PFSK-1 (cell line): ENCODE data around the gene CAD.

Experiments
- FOXP2 ChIP-seq: optimal IDR thresholded peaks from 2 replicates; pipeline ENCODE3; 2011; ENCODE audit warnings: borderline replicate concordance, control low read depth, inconsistent platforms; ENCODE audit not compliant: insufficient read depth; ENCODE audit errors: extremely low read length, extremely low read depth
- POLR2AphosphoS5 ChIP-seq: IDR thresholded peaks from 2 replicates; pipeline ENCODE4 v1.6.1; 2012; ENCODE audit warnings: low read depth, mild to moderate bottlenecking, control low read depth, low read length, moderate library complexity
- SIN3A ChIP-seq: IDR thresholded peaks from 2 replicates; pipeline ENCODE4 v1.6.1; 2012; ENCODE audit warnings: mild to moderate bottlenecking, low read length, moderate library complexity, borderline replicate concordance; ENCODE audit not compliant: insufficient read depth
- TAF1 ChIP-seq: IDR thresholded peaks from 2 replicates; pipeline ENCODE4 v1.6.1; 2012; ENCODE audit warnings: low read length, control low read depth, borderline replicate concordance; ENCODE audit not compliant: insufficient read depth
- TF ChIP-seq, protein P1 (sequence below), 2 experiments: IDR thresholded peaks; 2 replicates each; pipeline versions ENCODE4 v1.6.1 to v1.8.0; 2011 to 2012; ENCODE audit warnings: low read depth in 2 of 2, low read length in 2 of 2, control low read depth in 1 of 2, inconsistent platforms in 1 of 2, mild to moderate bottlenecking in 1 of 2, moderate library complexity in 1 of 2; ENCODE audit not compliant: insufficient read depth in 1 of 2

DNA sequence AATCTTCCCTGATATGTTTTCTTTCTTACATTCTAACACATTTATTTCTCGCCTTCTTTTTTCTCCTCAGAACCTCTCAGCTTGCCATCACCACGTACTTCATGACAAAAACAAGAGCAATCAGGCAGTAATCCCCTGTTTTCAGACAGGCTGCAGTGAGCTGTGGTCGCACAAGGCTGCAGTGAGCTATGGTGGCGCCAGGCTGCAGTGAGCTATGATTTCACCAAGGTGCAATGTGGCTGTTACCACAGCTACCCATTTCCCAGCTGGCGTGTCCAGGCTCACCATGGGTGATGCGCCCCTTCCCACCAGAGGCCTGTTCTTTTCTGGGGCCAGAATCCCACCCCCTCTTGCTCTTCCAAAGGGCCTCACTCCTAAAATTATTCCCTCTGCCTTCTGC lies 42.5 kb upstream of the CAD start:
- TF ChIP-seq POLR2AphosphoS5 (no peak), SIN3A (no peak), TAF1 (no peak), FOXP2 (no peak)
- TF ChIP-seq, protein P1, sequence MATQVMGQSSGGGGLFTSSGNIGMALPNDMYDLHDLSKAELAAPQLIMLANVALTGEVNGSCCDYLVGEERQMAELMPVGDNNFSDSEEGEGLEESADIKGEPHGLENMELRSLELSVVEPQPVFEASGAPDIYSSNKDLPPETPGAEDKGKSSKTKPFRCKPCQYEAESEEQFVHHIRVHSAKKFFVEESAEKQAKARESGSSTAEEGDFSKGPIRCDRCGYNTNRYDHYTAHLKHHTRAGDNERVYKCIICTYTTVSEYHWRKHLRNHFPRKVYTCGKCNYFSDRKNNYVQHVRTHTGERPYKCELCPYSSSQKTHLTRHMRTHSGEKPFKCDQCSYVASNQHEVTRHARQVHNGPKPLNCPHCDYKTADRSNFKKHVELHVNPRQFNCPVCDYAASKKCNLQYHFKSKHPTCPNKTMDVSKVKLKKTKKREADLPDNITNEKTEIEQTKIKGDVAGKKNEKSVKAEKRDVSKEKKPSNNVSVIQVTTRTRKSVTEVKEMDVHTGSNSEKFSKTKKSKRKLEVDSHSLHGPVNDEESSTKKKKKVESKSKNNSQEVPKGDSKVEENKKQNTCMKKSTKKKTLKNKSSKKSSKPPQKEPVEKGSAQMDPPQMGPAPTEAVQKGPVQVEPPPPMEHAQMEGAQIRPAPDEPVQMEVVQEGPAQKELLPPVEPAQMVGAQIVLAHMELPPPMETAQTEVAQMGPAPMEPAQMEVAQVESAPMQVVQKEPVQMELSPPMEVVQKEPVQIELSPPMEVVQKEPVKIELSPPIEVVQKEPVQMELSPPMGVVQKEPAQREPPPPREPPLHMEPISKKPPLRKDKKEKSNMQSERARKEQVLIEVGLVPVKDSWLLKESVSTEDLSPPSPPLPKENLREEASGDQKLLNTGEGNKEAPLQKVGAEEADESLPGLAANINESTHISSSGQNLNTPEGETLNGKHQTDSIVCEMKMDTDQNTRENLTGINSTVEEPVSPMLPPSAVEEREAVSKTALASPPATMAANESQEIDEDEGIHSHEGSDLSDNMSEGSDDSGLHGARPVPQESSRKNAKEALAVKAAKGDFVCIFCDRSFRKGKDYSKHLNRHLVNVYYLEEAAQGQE (IDR thresholded peaks at IDR 0.05; ENCODE audit: insufficient read depth in 1 of 2, low read depth in 2 of 2, low read length in 2 of 2): no peak
